PC-3 (cell line): Measurements from ENCODE around the gene SLC44A1. TPM values are rescaled to one million over a fixed set of nuclear protein-coding genes. Genes with fewer than 3 reads are reported as not detected.

ENCODE experiments used
- ATAC-seq: fragments of 200-7000 bp; cut with Tn5 transposase; 2 replicates; pipeline ENCODE4 v1.9.1; 2020; ENCODE audit warnings: mild to moderate bottlenecking, moderate library complexity
- BruUV-seq: library from RNA; stranded (reverse); fragments of 400-500 nt; replicated peaks from 2 replicates; lab custom pipeline; 2021; lab: Mats Ljungman, UMichigan
- CTCF ChIA-PET: fragments of 300-600 bp; sonication (Branson Sonifier 250); formaldehyde crosslinking; loops from one replicate; lab custom pipeline; 2022; ENCODE audit warnings: antibody characterized with exemption; lab: Charles Lee
- POLR2A ChIA-PET: fragments of 300-600 bp; sonication (Branson Sonifier 250); formaldehyde crosslinking; loops from one replicate; lab custom pipeline; 2022; ENCODE audit warnings: antibody characterized with exemption; ENCODE audit not compliant: unreplicated experiment; lab: Charles Lee
- DNase-seq: peaks from one replicate; pipeline ENCODE4 v3.0.0-alpha.2; 2015
- H2AFZ ChIP-seq: fragments of 300-600 bp; sonication (generic); 2 replicates; pipeline ENCODE4 v1.6.0; 2016; ENCODE audit warnings: antibody characterized with exemption, low read length
- H3F3A ChIP-seq: fragments of 300-600 bp; sonication (generic); one replicate; pipeline ENCODE4 v1.6.0; 2017; ENCODE audit warnings: antibody characterized with exemption, low read length, control low read depth, mild to moderate bottlenecking; ENCODE audit not compliant: unreplicated experiment
- H3K27ac ChIP-seq: fragments of 300-600 bp; sonication (generic); 2 replicates; pipeline ENCODE4 v1.5.1; 2016; ENCODE audit warnings: mild to moderate bottlenecking, low read length
- H3K27me3 ChIP-seq: fragments of 300-600 bp; sonication (generic); 2 replicates; pipeline ENCODE4 v1.6.1; 2016; ENCODE audit warnings: low read length, mixed read lengths
- H3K36me3 ChIP-seq: fragments of 300-600 bp; sonication (generic); 2 replicates; pipeline ENCODE4 v1.6.1; 2016; ENCODE audit warnings: low read depth, mixed run types, low read length, mixed read lengths
- H3K4me1 ChIP-seq: fragments of 300-600 bp; sonication (generic); 2 replicates; pipeline ENCODE4 v1.5.1; 2016; ENCODE audit warnings: low read length; ENCODE audit not compliant: insufficient read depth
- H3K4me2 ChIP-seq: fragments of 300-600 bp; sonication (generic); 2 replicates; pipeline ENCODE4 v1.6.0; 2016; ENCODE audit warnings: low read length
- H3K4me3 ChIP-seq: fragments of 300-600 bp; sonication (generic); 2 replicates; pipeline ENCODE4 v1.5.1; 2016; ENCODE audit warnings: mild to moderate bottlenecking, low read length, mixed read lengths
- H3K79me2 ChIP-seq: fragments of 300-600 bp; sonication (generic); 2 replicates; pipeline ENCODE4 v1.6.1; 2017; ENCODE audit warnings: low read length, mixed read lengths
- H3K9ac ChIP-seq: fragments of 300-600 bp; sonication (generic); 2 replicates; pipeline ENCODE4 v1.6.0; 2016; ENCODE audit warnings: mild to moderate bottlenecking, low read length
- H3K9me2 ChIP-seq: fragments of 300-600 bp; sonication (generic); replicated peaks from 2 replicates; pipeline ENCODE4 v1.6.1; 2016; ENCODE audit warnings: mixed run types, low read length, mixed read lengths
- H3K9me3 ChIP-seq: fragments of 300-600 bp; sonication (generic); 2 replicates; pipeline ENCODE4 v1.6.1; 2016; ENCODE audit warnings: low read length, mixed read lengths
- H4K20me1 ChIP-seq: fragments of 300-600 bp; sonication (generic); 2 replicates; pipeline ENCODE4 v1.6.1; 2016; ENCODE audit warnings: low read length, mixed read lengths
- CTCF ChIP-seq: fragments of 300-600 bp; sonication (generic); conservative IDR thresholded peaks from 2 replicates; pipeline ENCODE4 v1.5.1; 2017; ENCODE audit warnings: antibody characterized with exemption, low read depth, mild to moderate bottlenecking, low read length
- EZH2 ChIP-seq: fragments of 300-600 bp; sonication (generic); IDR thresholded peaks from one replicate; pipeline ENCODE4 v1.6.1; 2017; ENCODE audit warnings: antibody characterized with exemption, mild to moderate bottlenecking, low read length; ENCODE audit not compliant: unreplicated experiment
- EZH2phosphoT487 ChIP-seq: fragments of 300-600 bp; sonication (generic); IDR thresholded peaks from 2 replicates; pipeline ENCODE4 v1.6.1; 2018; ENCODE audit warnings: mild to moderate bottlenecking, antibody characterized with exemption, low read length, borderline replicate concordance
- intact Hi-C: fragments of 100-400 bp; cut with micrococcal nuclease; formaldehyde crosslinking; loops from 2 replicates; pipeline ENCODE4 v1.9.0; 2023
- total RNA-seq: library from RNA; depleted of rRNA; stranded (reverse); fragments of >200 nt; gene quantifications from 2 replicates; pipeline ENCODE4 v1.2.3, GENCODE V29; 2014

SLC44A1 gene
- total RNA-seq, 1 experiment from 2014 or later = 16.1 TPM

- Histone ChIP-seq H3K9me3 (no peaks in the 10 kb centered on the region), H3K79me2 (peaks cover 21% of the 10 kb centered on the region), H3K9me2 (no peaks in the 10 kb centered on the region), H3K27me3 (no peaks in the 10 kb centered on the region), H3K36me3 (no peaks in the 10 kb centered on the region), H4K20me1 (no peaks in the 10 kb centered on the region), H3K4me3 (no peak overlapping the region), H2AFZ (no peak overlapping the region), H3F3A (no peaks in the 10 kb centered on the region), H3K4me1 (peaks cover 8% of the 10 kb centered on the region; the same call in 1 of the 2 replicates), H3K4me2 (no peak overlapping the region), H3K27ac (no peak overlapping the region), H3K9ac (no peak overlapping the region)
- POLR2A ChIA-PET = interaction anchor here (0.5 kb wide), 1 partner anchor 14 kb away, joined by 3 read pairs; no protein-coding TSS in a partner anchor
- intact Hi-C loops = no loop called here
- CTCF ChIA-PET = no interaction called here
- ATAC-seq (no peak), DNase-seq (no peak)
- no TSS peak for BruUV-seq
- TF ChIP-seq EZH2 = no peak
- no peak for TF ChIP-seq CTCF
- TF ChIP-seq EZH2phosphoT487 = no peak
These were observed 200.9 kb downstream of the SLC44A1 start for GRCh38 chr9:105445203-105445881.

- Histone ChIP-seq H3K4me3 (peak overlapping the region; percentile 84), H3K4me1 (peaks cover 8% of the 10 kb centered on the region; the same call in 1 of the 2 replicates), H2AFZ (peak overlapping the region; percentile 98), H3F3A (no peaks in the 10 kb centered on the region), H3K9ac (peak overlapping the region; percentile 75), H3K4me2 (peak overlapping the region; percentile 89), H3K79me2 (peaks cover 36% of the 10 kb centered on the region), H3K27me3 (no peaks in the 10 kb centered on the region), H3K36me3 (no peaks in the 10 kb centered on the region), H4K20me1 (no peaks in the 10 kb centered on the region), H3K9me2 (no peaks in the 10 kb centered on the region), H3K27ac (no peak overlapping the region), H3K9me3 (no peaks in the 10 kb centered on the region)
- DNase-seq (no peak), ATAC-seq (no peak)
- TF ChIP-seq CTCF (no peak), EZH2 (no peak), EZH2phosphoT487 (no peak)
- CTCF ChIA-PET = no interaction called here
- POLR2A ChIA-PET = no interaction called here
- BruUV-seq = no TSS peak
- intact Hi-C loops = no loop called here
These were observed 202.9 kb downstream of the SLC44A1 start for GRCh38 chr9:105447386-105447813.
